Upper lobe of right lung (tissue), 1 donor: ENCODE results near the gene SLC39A8. TPM values are rescaled to one million over a fixed set of nuclear protein-coding genes. Genes with fewer than 3 reads are reported as not detected.

Source experiments
- ATAC-seq: fragments of 200-7000 bp; cut with Tn5 transposase; one replicate; pipeline ENCODE4 v1.9.1; 2020; ENCODE audit warnings: mild to moderate bottlenecking, moderate library complexity
- DNase-seq: peaks from one replicate; pipeline ENCODE4 v3.0.0-alpha.2; 2020
- H3K27ac ChIP-seq: fragments of 200-600 bp; one replicate; pipeline ENCODE4 v1.8.0; 2022
- H3K27me3 ChIP-seq: fragments of 200-600 bp; one replicate; pipeline ENCODE4 v1.8.0; 2022; ENCODE audit warnings: mild to moderate bottlenecking
- H3K36me3 ChIP-seq: fragments of 200-600 bp; one replicate; pipeline ENCODE4 v1.8.0; 2022
- H3K4me1 ChIP-seq: fragments of 200-600 bp; one replicate; pipeline ENCODE4 v1.8.0; 2022
- H3K4me3 ChIP-seq: fragments of 200-600 bp; one replicate; pipeline ENCODE4 v1.8.0; 2022; ENCODE audit warnings: mild to moderate bottlenecking
- H3K9me3 ChIP-seq: fragments of 200-600 bp; one replicate; pipeline ENCODE4 v1.8.0; 2022
- intact Hi-C: fragments of 100-400 bp; cut with DNase I; formaldehyde crosslinking; loops from one replicate; pipeline ENCODE4 v1.11.0; 2022
- long read RNA-seq: library from polyadenylated mRNA; unstranded; transcript quantifications from one replicate; pipeline ENCODE4 v2.0.0, GENCODE V29; 2021
- total RNA-seq: library from RNA; stranded (reverse); fragmentation: NEBNext Ultra II Directional; extraction: Animal tissue kit (Norgen Biotek cat#: 25700); gene quantifications from one replicate; pipeline ENCODE4 v1.2.1, GENCODE V29; 2021
- TF ChIP-seq, protein P1 (sequence below): fragments of 200-600 bp; IDR thresholded peaks from one replicate; pipeline ENCODE4 v1.8.0; 2022; ENCODE audit warnings: antibody characterized with exemption
- donor health status: DM: no; HTN: yes; CAD: no; lungs with severe emphysema.

Gene SLC39A8
- 470 TPM for total RNA-seq
- long read RNA-seq, transcript SLC39A8-201 (9 exons, 3,144 nt), result major isoform, 833 of 1,190 reads
- long read RNA-seq, transcript SLC39A8-202 (8 exons, 3,238 nt), result minor isoform, 179 of 1,190 reads
- long read RNA-seq, partial matches to known transcripts, result 83 of 1,190 reads
- long read RNA-seq, other reads (novel, unspliced or antisense), result 95 of 1,190 reads

DNA sequence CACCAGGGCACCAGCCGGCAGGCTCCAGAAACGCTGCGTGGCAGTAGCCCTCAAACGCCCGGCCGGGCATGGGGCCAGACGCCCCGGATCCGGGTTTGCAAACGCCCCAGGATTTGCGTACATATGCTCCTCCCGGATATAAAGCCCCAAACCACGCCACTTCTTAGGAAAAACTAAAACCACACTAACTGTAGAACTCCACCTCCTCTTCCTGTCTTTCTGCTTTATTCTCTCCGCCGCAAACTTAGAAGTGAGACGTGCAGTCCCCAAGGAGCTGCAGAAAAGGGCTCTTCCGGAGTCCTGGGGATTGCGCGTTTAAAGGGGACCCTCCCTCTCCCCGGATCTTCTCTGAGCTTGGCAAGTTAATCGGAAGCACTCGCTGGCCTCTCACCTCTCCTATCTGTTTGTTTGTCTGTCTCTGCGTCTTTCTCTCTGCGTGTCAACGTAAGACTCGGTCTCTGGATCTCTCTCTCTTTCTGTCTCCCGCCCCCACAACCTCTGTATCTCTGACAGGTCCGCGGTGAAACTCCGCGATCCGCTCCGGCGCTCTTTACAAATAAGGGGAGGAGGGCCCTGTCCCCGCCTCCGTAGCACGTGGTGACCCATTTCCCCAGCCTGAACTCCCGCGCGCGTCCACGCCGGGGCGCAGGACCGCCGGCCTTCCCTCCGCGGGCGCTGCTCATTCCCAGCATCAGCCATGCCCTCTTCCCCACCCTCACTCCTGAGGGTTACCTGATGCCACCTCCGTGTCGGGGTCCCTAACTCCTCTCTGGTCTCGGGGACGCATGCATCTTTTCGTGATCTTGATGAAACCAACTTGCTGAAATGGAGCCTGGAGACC lies at the start of gene SLC39A8:
Gene SLC39A8, minus strand, starts transcription at position 529 of the 841 bp plus-strand sequence. CDS start 820 bp downstream, outside the sequence.
- no peaks in the 10 kb centered on the region for H3K36me3 ChIP-seq
- H3K9me3 ChIP-seq, result no peaks in the 10 kb centered on the region
- TF ChIP-seq, protein P1, sequence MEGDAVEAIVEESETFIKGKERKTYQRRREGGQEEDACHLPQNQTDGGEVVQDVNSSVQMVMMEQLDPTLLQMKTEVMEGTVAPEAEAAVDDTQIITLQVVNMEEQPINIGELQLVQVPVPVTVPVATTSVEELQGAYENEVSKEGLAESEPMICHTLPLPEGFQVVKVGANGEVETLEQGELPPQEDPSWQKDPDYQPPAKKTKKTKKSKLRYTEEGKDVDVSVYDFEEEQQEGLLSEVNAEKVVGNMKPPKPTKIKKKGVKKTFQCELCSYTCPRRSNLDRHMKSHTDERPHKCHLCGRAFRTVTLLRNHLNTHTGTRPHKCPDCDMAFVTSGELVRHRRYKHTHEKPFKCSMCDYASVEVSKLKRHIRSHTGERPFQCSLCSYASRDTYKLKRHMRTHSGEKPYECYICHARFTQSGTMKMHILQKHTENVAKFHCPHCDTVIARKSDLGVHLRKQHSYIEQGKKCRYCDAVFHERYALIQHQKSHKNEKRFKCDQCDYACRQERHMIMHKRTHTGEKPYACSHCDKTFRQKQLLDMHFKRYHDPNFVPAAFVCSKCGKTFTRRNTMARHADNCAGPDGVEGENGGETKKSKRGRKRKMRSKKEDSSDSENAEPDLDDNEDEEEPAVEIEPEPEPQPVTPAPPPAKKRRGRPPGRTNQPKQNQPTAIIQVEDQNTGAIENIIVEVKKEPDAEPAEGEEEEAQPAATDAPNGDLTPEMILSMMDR, result peak; percentile 87
- intact Hi-C loops, result no loop called here
- ATAC-seq (peak; percentile 97), DNase-seq (peak; percentile 95)
- peak within 1 kb of the TSS; percentile 81 for H3K4me3 ChIP-seq
- peaks cover 15% of the 10 kb centered on the region for H3K4me1 ChIP-seq
- peak within 1 kb of the TSS; percentile 86 for H3K27ac ChIP-seq
- H3K27me3 ChIP-seq, result no peaks in the 10 kb centered on the region

DNA sequence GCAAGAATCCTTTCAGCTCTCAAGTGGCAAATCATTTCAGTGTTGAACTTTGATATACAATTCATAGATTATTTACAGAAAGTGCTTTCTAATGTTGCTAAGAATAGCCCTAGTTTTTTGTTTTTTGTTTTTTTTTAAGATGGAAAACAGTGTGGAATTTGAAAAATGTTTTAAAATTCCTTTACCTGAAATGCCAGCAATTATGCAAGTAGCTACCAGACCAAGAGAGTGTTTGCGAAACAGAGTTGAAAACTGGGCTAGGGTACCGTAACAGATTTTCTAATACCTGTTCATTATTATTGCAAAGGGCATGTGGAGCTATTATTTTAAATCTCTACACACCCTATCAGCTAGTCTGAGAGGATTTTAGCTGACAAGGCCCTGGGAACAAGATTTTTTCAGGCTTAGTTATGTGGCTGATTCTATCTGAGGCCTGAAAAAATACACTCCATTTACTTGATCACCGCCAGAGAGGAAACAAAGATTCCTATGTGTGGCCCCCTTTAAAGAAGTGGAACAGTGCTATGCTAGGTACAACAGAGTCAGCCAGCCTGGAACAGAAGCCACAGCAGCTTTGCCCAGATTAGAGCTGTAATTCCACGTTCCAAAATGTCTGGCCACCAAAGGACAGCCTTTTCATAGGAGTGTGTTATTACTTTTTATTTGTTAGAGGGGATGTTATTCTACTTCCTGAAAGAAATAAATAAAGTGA lies 46.9 kb upstream of the SLC39A8 start:
- H3K27ac ChIP-seq, result no peak overlapping the region
- intact Hi-C loops, result no loop called here
- no peaks in the 10 kb centered on the region for H3K27me3 ChIP-seq
- no peak for DNase-seq
- TF ChIP-seq, protein P1, result no peak
- H3K36me3 ChIP-seq, result no peaks in the 10 kb centered on the region
- H3K9me3 ChIP-seq, result no peaks in the 10 kb centered on the region
- no peaks in the 10 kb centered on the region for H3K4me1 ChIP-seq
- no peak overlapping the region for H3K4me3 ChIP-seq
- ATAC-seq, result no peak

DNA sequence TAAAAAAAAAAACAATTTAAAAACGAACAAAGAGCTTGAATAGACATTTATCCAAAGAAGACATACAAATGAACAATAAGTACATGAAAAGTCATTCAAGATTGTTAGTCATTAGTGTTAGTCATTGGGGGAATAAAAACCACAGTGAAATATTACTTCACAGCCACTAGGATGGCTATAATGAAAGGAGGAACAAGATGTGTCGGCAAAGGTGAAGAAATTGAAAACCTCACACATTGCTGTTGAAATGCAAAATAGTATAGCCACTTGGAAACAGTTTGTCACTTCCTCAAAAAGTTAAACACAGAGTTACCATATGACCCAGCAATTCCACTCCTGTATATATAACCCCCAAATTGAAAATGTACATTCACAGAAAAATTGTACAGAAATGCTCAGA lies 45.2 kb upstream of the SLC39A8 start:
- H3K27ac ChIP-seq, result no peak overlapping the region
- H3K4me1 ChIP-seq, result no peaks in the 10 kb centered on the region
- intact Hi-C loops, result no loop called here
- H3K27me3 ChIP-seq, result no peaks in the 10 kb centered on the region
- H3K9me3 ChIP-seq, result no peaks in the 10 kb centered on the region
- DNase-seq, result no peak
- ATAC-seq, result peak; percentile 83
- H3K36me3 ChIP-seq, result no peaks in the 10 kb centered on the region
- TF ChIP-seq, protein P1, result no peak
- no peak overlapping the region for H3K4me3 ChIP-seq

DNA sequence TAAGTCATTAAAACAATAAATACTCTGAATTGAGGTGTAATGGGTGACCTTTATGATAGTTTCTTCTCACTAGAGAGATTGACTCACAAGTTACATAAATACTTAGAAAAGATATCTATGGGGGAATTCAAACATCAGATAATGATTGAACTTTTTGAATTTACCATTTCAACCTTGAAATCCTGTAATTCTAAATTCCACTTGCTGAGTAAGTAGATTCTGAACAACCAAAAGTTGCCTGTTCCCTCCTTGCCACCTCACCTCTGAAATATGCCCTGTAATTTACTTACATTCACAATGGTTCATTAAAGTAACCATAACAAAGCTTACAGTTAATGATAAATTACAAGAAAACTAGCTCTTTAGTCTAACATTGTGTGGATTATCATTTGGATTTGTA lies 43.3 kb upstream of the SLC39A8 start:
- no peaks in the 10 kb centered on the region for H3K36me3 ChIP-seq
- DNase-seq (no peak), ATAC-seq (no peak)
- H3K4me1 ChIP-seq, result no peaks in the 10 kb centered on the region
- TF ChIP-seq, protein P1, result no peak
- H3K4me3 ChIP-seq, result no peak overlapping the region
- no peaks in the 10 kb centered on the region for H3K9me3 ChIP-seq
- H3K27me3 ChIP-seq, result no peaks in the 10 kb centered on the region
- H3K27ac ChIP-seq, result no peak overlapping the region
- intact Hi-C loops, result no loop called here

DNA sequence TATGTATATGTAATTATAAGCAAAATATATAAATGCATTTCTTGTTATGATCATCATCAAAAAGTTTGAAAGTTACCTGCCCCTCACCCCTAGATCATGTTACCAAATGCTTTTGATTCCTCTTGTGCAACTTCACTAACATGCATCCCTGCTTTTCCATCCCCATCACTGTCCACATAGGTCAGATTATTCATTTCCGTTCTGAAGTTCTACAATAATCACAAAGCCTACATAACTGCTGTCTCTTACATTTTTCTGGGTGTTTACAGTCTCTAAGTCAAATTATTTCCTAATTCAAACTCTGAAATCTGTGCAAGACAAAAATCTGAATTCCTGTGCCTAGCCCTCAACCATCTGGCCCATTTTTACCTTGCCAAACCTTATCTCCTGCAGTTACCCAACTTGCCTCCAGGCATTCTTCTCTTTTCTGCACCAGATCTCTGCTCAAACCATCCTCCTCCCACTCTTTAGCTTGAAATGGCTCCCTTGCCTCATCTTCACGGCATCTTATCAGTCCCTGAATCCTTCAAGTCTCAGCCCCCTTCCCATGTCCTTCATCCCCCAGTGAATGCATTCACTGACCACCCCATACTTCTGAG lies 42.4 kb upstream of the SLC39A8 start:
- H3K4me1 ChIP-seq, result no peaks in the 10 kb centered on the region
- no peak for DNase-seq
- H3K36me3 ChIP-seq, result no peaks in the 10 kb centered on the region
- TF ChIP-seq, protein P1, result no peak
- H3K4me3 ChIP-seq, result no peak overlapping the region
- H3K9me3 ChIP-seq, result no peaks in the 10 kb centered on the region
- intact Hi-C loops, result no loop called here
- no peak for ATAC-seq
- H3K27me3 ChIP-seq, result no peaks in the 10 kb centered on the region
- H3K27ac ChIP-seq, result no peak overlapping the region
